GM12878 (cell line): Measurements from ENCODE around the gene ARID1A. TPM values are rescaled to one million over a fixed set of nuclear protein-coding genes. Genes with fewer than 3 reads are reported as not detected.
A peak's percentile ranks its signal among the peaks of the same experiment; 100 is the strongest.

Experiments used
- BHLHE40 ChIP-seq, 2 experiments: fragments of 450-650 bp in 1 of 2; IDR thresholded peaks; 2 replicates each; pipeline ENCODE4 v1.6.1; 2011 to 2017; ENCODE audit warnings: low read depth in 2 of 2, borderline replicate concordance in 1 of 2, improper control_type of control experiment in 1 of 2, low read length in 1 of 2, mild to moderate bottlenecking in 1 of 2
- BMI1 ChIP-seq: fragments of 450-650 bp; IDR thresholded peaks from 2 replicates; pipeline ENCODE4 v1.6.1; 2016; ENCODE audit warnings: mild to moderate bottlenecking, moderate library complexity, borderline replicate concordance
- DPF2 ChIP-seq: fragments of 450-650 bp; IDR thresholded peaks from 2 replicates; pipeline ENCODE4 v1.6.1; 2017; ENCODE audit warnings: mild to moderate bottlenecking
- IRF3 ChIP-seq: fragments of 450-650 bp; IDR thresholded peaks from 2 replicates; pipeline ENCODE4 v1.6.1; 2014; ENCODE audit warnings: mild to moderate bottlenecking
- IRF4 ChIP-seq: IDR thresholded peaks from 2 replicates; pipeline ENCODE4 v1.6.1; 2011; ENCODE audit warnings: low read depth, low read length
- RBBP5 ChIP-seq: fragments of 200-600 bp; sonication (generic); conservative IDR thresholded peaks from 2 replicates; pipeline ENCODE4 v1.6.1; 2016
- SPI1 ChIP-seq: IDR thresholded peaks from 2 replicates; pipeline ENCODE4 v1.6.1; 2011; ENCODE audit warnings: low read depth, mild to moderate bottlenecking, low read length, moderate library complexity, borderline replicate concordance; ENCODE audit not compliant: insufficient read depth
- SREBF1 ChIP-seq: IDR thresholded peaks from 2 replicates; pipeline ENCODE4 v1.6.1; 2012; ENCODE audit warnings: mild to moderate bottlenecking, low read length
- SRF ChIP-seq, 2 experiments: IDR thresholded peaks; 2 replicates each; pipeline ENCODE4 v1.6.1; 2011; ENCODE audit warnings: low read depth in 2 of 2, low read length in 2 of 2, mild to moderate bottlenecking in 1 of 2, moderate library complexity in 1 of 2
- STAT1 ChIP-seq: fragments of 450-650 bp; conservative IDR thresholded peaks from 2 replicates; pipeline ENCODE4 v1.6.1; 2014; ENCODE audit warnings: antibody characterized with exemption, mild to moderate bottlenecking
- ZBTB11 ChIP-seq: fragments of 450-650 bp; formaldehyde crosslinking; IDR thresholded peaks from 2 replicates; pipeline ENCODE4 v1.5.0; 2022; ENCODE audit warnings: mild to moderate bottlenecking, missing genetic modification characterization
- ZBTB33 ChIP-seq: fragments of 450-650 bp; IDR thresholded peaks from 2 replicates; pipeline ENCODE4 v1.6.1; 2017; ENCODE audit warnings: mild to moderate bottlenecking
- polyA plus RNA-seq, 11 experiments: library from polyadenylated mRNA; depleted of rRNA in 4 of 11; unstranded in 6 of 11; stranded (reverse) in 5 of 11; fragments of >200 nt; fragmentation: Nextera tagmentation in 4 of 11; fragmentation: Illumina TruSeq in 1 of 11; extraction: Ambion mirVana in 4 of 11; extraction: Trizol in 1 of 11; gene quantifications; 1 replicate in 1 of 11; 2 replicates in 10 of 11; pipeline versions ENCODE4 v1.2.1 to v1.2.3, GENCODE V29; 2011 to 2016; ENCODE audit warnings: inconsistent platforms in 2 of 11, missing spikeins in 2 of 11, low read depth in 1 of 11
- total RNA-seq, 4 experiments: library from RNA; depleted of rRNA in 3 of 4; stranded (reverse); fragments of >200 nt in 3 of 4; fragmentation: Illumina TruSeq in 1 of 4; extraction: Trizol in 1 of 4; gene quantifications; 2 replicates each; pipeline versions ENCODE4 v1.2.1 to v1.2.3, GENCODE V29; 2013 to 2021
- TF ChIP-seq, protein P1 (sequence below): fragments of 450-650 bp; IDR thresholded peaks from 2 replicates; pipeline ENCODE4 v1.6.1; 2016; ENCODE audit warnings: mild to moderate bottlenecking, moderate library complexity, borderline replicate concordance
- TF ChIP-seq, protein P2 (sequence below): fragments of 450-650 bp; IDR thresholded peaks from 2 replicates; pipeline ENCODE4 v1.6.1; 2016; ENCODE audit warnings: mild to moderate bottlenecking
- TF ChIP-seq, protein P3 (sequence below): IDR thresholded peaks from 2 replicates; pipeline ENCODE4 v1.6.1; 2011; ENCODE audit warnings: mild to moderate bottlenecking, low read depth, low read length, moderate library complexity; ENCODE audit not compliant: insufficient replicate concordance

Gene ARID1A
- total and polyA plus RNA-seq, 10 of the 15 experiments (the other 5 are each of a cell fraction or from before 2014, with no cell fraction given): 10.0 to 98.0 (median 23.5) TPM

DNA sequence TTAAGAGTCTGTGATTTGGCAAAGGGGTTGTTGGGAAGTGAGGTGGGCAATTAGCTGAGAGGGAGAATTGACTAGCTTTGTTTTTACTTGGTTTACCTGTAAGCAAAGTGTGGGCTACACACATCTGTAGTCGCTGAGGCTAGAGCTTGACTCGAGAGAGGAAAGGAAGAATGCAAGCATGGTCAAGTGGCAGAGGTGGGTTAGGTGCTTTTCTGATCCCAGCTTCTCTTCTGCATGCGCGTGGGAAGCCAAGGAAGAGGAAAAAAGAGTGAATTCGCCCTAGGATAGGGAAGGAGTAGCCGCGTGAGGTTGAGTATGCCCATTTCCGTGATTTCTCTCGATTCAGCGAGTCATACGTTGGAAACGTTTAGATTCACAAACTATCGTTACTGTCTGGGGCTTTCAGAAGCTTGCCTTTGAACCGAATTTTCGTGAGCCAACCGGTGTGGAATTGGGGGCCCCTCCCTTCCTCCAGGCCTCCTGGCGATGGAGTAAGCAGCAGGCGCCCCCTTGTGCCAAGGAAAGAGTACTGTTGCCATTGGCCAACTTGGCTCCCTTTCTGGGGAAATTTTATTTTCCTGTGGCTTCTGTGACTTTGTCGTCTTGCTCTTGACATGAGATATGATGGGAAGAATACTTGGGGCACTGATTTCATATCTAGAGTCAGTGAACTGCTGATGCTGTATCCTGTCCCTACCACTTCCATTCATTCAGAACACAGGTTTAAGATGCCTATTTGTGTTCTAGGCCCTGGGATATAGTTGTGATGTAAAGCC lies 93.2 kb downstream of the ARID1A start (continued):
- TF ChIP-seq, protein P1, sequence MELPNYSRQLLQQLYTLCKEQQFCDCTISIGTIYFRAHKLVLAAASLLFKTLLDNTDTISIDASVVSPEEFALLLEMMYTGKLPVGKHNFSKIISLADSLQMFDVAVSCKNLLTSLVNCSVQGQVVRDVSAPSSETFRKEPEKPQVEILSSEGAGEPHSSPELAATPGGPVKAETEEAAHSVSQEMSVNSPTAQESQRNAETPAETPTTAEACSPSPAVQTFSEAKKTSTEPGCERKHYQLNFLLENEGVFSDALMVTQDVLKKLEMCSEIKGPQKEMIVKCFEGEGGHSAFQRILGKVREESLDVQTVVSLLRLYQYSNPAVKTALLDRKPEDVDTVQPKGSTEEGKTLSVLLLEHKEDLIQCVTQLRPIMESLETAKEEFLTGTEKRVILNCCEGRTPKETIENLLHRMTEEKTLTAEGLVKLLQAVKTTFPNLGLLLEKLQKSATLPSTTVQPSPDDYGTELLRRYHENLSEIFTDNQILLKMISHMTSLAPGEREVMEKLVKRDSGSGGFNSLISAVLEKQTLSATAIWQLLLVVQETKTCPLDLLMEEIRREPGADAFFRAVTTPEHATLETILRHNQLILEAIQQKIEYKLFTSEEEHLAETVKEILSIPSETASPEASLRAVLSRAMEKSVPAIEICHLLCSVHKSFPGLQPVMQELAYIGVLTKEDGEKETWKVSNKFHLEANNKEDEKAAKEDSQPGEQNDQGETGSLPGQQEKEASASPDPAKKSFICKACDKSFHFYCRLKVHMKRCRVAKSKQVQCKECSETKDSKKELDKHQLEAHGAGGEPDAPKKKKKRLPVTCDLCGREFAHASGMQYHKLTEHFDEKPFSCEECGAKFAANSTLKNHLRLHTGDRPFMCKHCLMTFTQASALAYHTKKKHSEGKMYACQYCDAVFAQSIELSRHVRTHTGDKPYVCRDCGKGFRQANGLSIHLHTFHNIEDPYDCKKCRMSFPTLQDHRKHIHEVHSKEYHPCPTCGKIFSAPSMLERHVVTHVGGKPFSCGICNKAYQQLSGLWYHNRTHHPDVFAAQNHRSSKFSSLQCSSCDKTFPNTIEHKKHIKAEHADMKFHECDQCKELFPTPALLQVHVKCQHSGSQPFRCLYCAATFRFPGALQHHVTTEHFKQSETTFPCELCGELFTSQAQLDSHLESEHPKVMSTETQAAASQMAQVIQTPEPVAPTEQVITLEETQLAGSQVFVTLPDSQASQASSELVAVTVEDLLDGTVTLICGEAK: no peak
- TF ChIP-seq, protein P2, sequence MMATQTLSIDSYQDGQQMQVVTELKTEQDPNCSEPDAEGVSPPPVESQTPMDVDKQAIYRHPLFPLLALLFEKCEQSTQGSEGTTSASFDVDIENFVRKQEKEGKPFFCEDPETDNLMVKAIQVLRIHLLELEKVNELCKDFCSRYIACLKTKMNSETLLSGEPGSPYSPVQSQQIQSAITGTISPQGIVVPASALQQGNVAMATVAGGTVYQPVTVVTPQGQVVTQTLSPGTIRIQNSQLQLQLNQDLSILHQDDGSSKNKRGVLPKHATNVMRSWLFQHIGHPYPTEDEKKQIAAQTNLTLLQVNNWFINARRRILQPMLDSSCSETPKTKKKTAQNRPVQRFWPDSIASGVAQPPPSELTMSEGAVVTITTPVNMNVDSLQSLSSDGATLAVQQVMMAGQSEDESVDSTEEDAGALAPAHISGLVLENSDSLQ: no peak
- TF ChIP-seq SRF (IDR thresholded peaks at IDR 0.05; ENCODE audit: low read depth in 2 of 2, low read length in 2 of 2) (no peak), IRF3 (no peak), BMI1 (no peak), RBBP5 (no peak), DPF2 (peak; percentile 25; the same call in 1 of the 2 replicates), STAT1 (0 out of 2 replicates have a peak, but pooled peaks have one; percentile 42), ZBTB11 (no peak), IRF4 (0 out of 2 replicates have a peak, but pooled peaks have one; percentile 50), ZBTB33 (no peak), SPI1 (no peak), BHLHE40 (IDR thresholded peaks at IDR 0.05; ENCODE audit: borderline replicate concordance in 1 of 2, low read depth in 2 of 2, low read length in 1 of 2) (peak in 1 of 2 experiments; percentile 27; a peak in 1 of 4 replicates), SREBF1 (no peak)
- TF ChIP-seq, protein P3, sequence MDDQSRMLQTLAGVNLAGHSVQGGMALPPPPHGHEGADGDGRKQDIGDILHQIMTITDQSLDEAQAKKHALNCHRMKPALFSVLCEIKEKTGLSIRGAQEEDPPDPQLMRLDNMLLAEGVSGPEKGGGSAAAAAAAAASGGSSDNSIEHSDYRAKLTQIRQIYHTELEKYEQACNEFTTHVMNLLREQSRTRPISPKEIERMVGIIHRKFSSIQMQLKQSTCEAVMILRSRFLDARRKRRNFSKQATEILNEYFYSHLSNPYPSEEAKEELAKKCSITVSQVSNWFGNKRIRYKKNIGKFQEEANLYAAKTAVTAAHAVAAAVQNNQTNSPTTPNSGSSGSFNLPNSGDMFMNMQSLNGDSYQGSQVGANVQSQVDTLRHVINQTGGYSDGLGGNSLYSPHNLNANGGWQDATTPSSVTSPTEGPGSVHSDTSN: no peak
